HL-60/S4 (cell line): ENCODE results near the gene PDPN.

Experiments used
- in situ Hi-C: fragments of 300-500 bp; cut with MboI; formaldehyde crosslinking; loops from 2 replicates; pipeline ENCODE4 v1.14.3; 2022; ENCODE audit warnings: low sequenced_read_pairs

The PDPN gene

DNA sequence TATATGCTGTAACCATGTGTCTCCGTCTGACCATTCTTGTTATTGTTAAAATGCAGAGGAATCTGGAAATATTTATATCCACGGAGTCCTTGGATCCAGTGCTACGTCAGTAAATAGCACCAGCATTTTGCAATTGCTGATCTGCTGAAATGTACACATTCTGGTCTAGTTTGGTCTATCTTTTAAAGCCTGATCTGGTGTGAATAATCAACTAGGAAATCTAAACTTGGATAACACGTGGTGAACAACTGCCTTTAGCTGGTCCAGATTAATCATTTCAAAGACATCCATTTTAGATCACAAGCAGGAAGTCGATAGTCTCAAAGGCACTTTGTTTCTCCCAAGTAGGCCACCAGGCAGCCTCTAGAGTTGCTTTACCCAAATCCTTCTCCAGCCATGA lies 32.6 kb downstream of the PDPN start:
- in situ Hi-C loops, result no loop called here

DNA sequence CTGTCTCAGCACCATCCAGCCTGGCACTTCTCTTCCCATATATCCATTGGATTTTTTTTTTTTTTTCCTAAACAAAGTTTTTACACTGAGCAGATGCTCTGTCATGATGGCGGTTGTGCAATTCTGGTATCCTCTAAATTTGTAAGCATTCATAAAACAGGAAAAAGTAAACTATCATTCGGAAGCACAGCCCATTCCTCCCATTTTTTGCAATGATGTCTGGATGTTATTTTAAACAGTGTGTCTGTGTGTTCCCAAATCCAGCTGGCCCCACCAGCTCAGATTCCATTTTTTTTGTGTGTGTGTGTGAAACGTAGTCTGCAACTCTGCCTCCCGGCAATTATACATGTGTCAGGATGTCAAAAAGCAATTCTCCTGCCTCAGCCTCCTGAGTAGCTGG lies 33.5 kb downstream of the PDPN start:
- in situ Hi-C loops, result no loop called here

DNA sequence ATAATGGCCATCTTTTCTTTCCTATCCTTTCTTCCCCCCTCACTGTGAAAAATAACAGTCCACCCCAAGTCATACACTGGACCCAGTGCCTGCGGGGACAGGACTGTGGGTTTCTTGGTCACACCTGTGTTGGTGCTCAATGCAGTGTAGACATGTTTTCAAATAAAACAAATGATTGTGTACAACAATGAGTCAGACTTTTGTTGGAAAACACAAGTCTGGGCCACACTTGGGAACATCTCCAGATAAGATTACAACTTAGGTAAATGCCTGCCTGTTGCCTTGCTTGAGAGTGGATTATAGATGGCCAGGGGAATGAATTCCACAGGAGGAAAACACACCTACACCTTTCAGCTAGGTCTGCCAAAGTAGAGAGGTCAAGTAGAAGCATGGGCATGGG lies 34.1 kb downstream of the PDPN start:
- in situ Hi-C loops, result no loop called here

DNA sequence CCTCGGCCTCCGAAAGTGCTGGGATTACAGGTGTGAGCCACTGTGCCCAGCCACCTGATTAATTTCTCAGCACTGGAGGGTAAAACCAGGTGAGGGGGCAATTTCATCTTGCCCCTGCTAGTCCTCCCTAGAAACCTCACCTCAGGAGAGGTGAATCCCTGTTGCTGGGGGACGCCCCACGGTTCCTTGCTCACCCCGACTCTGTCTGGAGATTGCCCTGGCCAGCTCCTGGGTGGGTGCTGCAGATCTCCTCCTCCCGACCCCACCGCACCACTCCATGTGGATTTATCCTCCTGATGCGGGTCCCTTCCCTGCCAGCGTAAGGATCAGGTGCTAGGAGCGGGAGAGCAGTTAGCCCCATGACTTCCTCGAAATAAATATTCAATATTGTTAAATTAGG lies 34.9 kb downstream of the PDPN start:
- in situ Hi-C loops, result no loop called here

DNA sequence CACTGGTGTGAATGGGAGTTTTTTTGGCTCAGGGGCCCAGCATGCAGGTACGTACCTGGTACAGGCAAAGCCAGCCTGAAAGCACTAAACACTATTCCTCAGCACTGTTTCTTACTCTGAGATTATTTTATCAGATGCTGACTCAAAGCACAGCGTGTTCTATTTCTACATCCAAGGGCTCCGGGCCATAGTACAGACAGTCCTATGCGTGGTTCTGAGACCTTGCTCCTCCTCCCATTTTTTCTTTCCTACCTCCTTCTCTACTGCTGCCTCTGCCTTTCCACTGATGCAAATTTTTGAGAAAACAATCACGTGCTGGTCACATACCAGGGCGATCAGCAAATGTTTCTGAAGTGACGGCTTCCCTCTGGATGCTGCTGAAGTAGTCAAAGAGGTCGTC lies 36.3 kb downstream of the PDPN start:
- in situ Hi-C loops, result no loop called here

DNA sequence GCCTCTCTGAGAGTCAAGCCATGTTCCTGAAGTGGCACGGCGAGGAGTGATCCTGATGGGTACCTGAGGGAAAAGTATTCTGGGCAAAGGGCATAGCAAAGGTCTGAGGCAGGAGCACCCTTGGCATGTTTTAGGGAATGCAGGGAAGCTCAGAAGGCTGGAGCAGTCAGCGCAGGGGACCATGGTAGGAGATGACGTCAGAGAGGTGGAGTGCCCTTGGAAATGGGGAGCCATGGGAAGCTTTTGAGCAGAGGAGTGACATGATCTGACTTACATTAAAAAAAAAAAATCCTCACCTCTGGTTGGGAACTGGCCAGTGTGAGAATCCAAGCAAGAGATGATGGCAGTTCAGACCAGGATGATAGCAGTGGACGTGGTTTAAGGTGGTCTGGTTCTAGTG lies 37.2 kb downstream of the PDPN start:
- in situ Hi-C loops, result no loop called here

DNA sequence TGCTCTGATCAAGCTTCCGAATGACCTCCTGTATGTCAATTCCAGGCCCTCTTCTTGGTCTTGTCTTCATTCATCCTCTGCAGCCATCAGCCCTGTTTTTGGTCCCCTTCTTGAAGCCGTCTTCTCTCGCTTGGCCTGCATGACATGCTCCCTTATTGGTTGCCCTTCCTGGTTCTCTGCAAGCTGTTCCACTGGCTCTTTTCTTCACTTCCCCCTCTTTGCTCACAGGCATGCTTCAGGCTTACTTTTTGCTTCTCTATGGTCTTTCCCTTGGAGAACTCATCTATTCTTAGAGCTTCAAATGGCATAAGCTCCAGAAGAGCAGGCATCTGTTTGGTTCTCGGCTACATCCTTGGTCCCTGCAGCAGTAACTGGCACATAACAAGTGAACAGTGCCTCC lies 38.8 kb downstream of the PDPN start:
- in situ Hi-C loops, result no loop called here

DNA sequence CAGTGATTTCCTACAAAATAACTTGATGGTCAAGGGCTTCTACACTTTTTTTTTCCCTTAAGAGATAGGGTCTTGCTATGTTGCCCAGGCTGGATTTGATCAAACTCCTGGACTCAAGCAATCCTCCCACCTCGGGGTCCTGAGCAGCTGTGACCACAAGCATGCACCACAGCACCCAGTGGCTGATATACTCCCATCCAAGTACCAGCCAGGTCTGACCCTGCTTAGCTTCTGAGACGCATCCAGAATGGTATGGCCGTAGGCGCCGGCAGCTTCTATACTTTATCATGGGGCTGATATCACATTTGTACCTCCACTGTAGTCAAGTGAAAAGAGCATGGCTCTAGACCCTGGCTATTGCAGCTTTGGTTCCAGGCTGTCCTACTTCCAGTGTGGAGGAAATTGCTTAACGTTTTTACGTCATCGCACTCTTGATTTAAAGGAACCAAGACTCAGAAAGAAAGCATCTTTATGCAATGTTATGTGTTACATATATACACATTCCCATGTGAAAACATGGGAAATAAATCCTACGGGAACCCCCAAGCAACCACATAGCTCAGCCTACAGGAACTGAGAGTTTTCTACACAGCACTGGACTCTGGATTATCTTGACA lies 39.5 kb downstream of the PDPN start:
- in situ Hi-C loops, result no loop called here

DNA sequence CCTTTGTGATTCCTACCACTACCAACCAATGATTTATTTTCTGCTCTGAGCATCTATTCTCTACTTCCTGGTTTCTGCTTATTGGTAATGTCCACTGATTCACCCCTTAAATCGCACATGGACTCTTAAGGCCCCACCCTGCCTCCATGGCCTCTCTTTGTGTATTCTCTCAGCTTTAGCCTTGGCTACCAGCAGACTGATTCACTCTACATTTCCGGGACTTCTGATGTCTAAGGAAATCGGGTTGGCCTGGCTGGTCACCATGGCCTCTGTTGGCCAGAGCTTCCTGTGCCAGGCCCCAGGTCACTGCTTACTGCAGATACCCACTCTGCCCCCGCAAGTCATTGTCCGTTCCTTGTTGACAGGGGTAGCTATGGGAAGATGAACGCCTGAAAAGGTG lies 40.9 kb downstream of the PDPN start:
- in situ Hi-C loops, result no loop called here

DNA sequence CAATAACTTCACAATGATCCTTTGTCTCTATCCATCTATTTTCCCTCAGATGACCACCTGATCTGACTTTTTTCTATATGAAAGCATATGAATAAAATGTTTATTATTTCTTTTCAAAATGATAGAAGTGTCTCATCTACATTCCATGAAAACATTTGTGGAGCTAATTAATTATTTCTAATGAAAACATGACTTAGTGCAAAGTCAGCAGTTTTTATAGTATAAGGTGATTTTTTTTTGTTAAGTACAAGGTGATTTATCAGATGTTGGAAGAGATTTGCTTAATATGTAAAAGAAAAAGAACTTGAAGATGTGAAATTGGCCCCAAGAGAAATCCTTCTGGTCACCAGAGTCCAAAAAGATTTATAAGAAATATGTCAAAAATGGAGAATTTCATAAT lies 43.5 kb downstream of the PDPN start:
- in situ Hi-C loops, result no loop called here

DNA sequence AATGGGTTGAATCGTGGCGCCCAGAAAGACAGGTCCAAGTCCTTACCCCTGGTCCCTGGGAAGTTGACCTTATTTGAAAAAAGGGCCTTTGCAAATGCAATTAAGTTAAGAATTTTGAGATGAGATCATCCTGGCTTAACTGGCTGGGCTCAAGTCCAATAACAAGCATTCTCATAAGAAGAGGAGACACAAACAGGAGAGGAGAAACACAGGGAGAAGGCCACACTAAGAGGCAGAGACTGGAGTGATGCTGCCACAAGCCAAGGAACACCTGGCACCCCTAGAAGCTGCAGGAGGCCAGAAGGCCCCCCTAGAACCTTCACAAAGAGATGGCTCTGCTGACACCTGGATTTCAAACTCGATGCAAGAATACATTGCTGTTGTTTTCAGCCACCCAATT lies 44.6 kb downstream of the PDPN start:
- in situ Hi-C loops, result no loop called here

DNA sequence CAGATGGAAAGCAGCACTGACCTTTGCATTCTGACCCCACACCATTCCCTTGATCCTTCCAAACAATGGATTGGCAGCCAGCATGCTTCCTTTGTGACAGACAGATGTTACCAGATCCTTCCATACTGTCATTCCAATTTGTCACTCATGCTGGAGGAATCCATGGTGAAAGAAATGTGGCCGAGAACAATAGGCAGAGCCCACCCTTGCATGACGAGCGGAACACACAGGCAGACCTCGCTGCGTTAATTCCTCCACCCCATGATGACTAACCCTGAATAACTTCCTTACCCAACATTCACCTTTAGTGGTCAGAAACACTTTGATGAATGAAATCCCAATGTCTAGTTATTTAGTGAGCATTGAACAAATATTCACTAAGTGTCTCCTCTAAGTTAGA lies 45.1 kb downstream of the PDPN start:
- in situ Hi-C loops, result no loop called here

DNA sequence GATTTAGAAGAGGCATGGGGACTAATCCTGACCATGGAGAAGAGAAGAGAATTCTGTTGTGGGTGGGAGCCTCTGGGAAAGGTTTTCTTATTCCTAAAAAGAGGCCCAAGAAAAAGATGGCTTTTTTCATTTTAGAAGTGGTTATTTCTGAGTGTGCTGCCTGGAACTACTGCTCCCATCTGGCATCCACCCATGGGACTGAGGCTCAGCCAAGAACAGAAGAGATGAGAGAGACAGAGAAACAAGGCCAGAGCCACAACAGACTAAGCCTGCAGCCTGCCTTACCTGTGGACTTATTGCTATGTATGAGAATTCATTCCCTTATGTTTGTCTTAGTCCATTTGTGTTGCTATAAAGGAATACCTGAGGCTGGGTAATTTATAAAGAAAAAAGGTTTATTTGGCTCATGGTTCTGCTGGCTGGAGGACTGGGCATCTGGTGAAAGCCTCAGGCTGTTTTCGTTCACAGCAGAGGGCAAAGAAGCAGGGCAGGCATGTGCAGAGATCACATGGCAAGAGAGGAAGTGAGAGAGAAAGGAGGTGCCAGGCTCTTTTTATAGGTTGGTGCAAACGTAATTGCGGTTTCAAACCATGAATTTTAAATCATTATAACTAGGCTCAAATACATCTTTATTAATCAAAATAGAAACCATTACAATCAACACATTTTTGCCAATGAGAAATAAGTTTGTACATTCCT lies 58.8 kb downstream of the PDPN start:
- in situ Hi-C loops, result no loop called here

DNA sequence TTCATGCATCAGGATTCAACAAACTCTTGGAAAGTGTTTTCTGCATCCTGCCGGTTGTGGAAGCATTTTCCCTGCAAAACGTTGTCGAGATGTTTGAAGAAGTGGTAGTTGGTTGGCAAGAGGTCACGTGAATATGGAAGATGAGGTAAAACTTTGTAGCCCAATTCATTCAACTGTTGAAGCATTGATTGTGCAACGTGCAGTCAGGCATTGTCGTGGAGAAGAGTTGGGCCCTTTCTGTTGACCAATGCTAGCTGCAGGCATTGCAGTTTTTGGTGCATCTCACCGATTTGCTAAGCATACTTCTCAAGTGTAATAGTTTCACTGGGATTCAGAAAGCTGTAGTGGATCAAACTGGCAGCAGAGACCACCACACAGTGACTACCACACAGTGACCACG lies 59.4 kb downstream of the PDPN start:
- in situ Hi-C loops, result no loop called here

DNA sequence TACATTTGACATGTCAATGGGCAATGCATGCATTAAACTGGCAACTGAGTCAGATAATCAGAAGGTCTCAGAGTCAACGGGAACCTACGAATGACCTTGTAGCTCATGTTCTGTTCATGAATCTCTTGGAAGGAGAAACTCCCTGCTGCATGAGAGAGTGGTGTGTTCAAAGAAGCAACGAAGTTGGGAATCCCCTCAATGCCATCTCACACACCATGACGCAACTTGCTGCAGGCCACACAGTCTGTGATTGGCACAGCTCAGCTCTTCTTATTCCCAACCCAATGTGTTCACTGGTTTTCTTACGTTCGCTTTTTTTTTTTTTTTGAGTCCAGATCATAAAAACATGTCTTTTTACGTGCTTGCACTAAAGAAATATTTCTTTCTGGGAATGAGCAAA lies 62.9 kb downstream of the PDPN start:
- in situ Hi-C loops, result no loop called here

DNA sequence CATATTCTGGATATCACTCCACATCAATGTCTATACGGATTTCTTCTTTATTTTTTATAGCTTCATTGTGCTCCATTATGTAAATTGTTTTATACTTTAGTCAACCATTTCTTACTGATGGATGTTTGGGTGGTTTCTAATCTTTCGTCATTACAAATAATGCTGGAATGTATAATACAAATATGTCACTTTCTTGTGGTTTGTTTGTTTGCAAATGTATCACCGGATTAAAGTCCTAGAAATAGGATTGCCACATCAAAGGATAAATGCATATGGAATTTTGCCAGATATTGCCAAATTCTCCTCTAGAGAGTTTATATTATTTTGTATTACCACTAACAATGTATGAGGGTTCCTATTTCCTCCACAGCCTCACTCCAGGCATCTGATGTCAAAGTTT lies 67.6 kb downstream of the PDPN start:
- in situ Hi-C loops, result no loop called here

DNA sequence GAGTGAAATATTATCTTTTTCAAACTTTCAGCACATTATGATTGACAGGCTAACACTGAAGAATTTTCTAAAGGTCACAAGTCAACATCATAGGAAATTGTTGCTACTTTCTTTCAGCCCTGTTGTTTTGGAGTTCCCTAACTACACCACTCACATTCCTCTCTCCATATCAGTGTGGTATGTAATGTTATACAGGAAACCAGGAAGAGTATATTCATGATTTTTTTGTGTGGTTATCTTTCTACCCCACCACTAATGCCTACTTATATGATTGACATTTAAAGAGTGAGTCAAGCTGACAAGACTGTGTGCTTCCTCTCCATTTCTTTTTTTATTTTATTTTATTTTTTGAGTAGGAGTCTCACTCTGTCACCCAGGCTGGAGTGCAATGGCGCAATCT lies 68.6 kb downstream of the PDPN start:
- in situ Hi-C loops, result no loop called here

DNA sequence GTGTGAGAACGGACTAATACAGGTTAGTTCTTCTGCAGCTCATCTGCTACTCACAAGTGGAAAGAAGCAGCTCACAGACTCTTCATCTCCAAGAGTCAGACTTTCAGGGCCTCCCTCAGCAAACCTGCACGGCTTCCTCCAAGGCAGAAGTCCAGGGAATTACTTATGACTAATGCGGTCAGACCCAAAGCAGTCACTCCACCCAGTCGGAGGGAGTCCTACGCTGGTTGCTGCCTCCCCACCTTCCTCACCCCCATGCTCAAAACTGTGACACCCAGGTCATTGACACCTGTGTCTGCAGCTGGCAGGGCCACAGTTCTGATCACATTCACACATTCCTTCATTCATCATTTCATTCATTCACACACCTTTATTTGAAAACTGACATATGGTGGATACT lies 77.9 kb downstream of the PDPN start:
- in situ Hi-C loops, result no loop called here

DNA sequence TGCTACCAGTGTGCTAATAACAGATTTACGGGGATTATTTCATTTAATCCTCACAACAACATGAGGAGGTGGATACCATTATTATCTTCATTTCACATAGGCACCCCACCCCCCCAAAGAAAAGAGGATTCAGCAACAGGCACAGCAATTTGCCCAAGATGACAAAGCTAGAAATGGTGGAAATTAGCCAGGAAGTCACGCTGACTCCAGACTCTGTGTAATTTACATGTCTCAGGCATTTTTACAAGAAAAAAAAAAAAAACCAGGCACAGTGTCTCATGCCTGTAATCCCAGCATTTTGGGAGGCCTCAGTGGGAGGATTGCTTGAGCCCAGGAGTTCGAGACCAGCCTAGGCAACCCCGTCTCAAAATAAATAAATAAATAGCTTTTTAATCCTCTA lies 78.9 kb downstream of the PDPN start:
- in situ Hi-C loops, result no loop called here

DNA sequence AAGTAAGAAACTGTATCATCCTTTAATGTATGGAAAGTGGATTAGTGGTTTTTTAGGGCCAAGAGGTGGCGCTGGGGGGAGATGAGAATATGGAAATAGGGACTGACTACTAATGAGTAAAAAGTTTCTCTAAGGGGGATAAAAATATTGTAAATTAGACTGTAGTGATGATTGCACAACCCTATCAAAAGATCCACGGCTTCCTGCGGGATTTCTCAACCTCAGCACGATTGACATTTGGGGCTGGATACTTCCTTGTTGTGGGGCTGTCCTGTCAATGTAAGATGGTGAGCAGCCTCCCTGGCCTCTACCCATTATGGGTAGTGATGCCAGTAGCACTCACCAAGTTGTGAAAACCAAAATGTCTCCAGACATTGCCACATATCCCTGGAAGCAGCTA lies 80.3 kb downstream of the PDPN start:
- in situ Hi-C loops, result no loop called here

DNA sequence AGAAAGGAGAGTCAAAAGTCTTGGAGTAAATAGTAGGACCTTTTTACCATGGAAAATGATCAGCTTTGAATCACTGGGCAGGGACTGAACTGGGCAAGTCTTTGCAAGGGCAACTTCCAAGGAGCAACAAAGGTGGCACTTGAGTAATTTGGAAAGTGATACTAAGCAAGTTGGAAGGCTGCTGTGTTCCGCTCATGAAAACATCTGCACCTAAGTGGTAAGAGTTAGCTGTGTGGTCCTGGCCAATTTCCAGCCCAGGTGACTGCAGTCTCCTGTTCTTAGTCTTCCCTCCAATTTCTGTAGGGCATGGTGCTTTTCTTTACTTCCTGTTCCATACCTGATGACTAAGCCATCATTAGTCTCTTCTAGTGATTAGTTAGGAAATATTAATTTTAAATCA lies 80.8 kb downstream of the PDPN start:
- in situ Hi-C loops, result no loop called here

DNA sequence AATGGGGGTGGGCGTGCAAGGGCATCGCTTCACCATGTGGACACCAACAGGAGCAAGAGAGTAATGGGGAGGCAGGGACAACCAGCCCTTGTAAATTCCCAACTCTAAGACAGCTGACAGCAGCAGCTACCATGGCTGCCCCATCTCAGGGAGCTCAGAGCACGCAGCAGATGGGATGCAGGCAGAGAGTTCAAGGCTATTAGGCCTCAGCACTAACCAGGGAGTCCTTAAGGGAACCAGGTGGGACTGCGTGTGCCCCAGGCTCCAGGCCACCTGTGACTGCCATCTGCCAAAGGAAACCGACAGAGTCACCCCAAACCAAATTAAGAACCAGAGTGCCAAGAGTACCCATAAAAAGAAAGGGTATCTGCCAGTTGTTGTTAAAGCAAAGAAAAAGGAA lies 82.7 kb downstream of the PDPN start:
- in situ Hi-C loops, result no loop called here
